Right ventricle myocardium inferior (tissue), 1 donor: Measurements from ENCODE around the gene SLC17A2. TPM values are rescaled to one million over a fixed set of nuclear protein-coding genes. Genes with fewer than 3 reads are reported as not detected.

Source experiments
- ATAC-seq: fragments of 200-7000 bp; cut with Tn5 transposase; one replicate; pipeline ENCODE4 v1.9.1; 2020; ENCODE audit warnings: mild to moderate bottlenecking, moderate library complexity
- DNase-seq: peaks from one replicate; pipeline ENCODE4 v3.0.0; 2021; ENCODE audit errors: missing footprints
- intact Hi-C: fragments of 100-400 bp; cut with DNase I; formaldehyde crosslinking; loops from one replicate; pipeline ENCODE4 v1.11.0; 2022
- total RNA-seq: library from RNA; stranded (reverse); fragmentation: NEBNext Ultra II Directional; extraction: Animal tissue kit (Norgen Biotek cat#: 25700); gene quantifications from one replicate; pipeline ENCODE4 v1.2.1, GENCODE V29; 2021
- donor health status: DM: no; HTN: yes; CAD: no; lungs with severe emphysema.

Gene SLC17A2
- total RNA-seq, 1 donor from 2014 or later, result not detected

DNA sequence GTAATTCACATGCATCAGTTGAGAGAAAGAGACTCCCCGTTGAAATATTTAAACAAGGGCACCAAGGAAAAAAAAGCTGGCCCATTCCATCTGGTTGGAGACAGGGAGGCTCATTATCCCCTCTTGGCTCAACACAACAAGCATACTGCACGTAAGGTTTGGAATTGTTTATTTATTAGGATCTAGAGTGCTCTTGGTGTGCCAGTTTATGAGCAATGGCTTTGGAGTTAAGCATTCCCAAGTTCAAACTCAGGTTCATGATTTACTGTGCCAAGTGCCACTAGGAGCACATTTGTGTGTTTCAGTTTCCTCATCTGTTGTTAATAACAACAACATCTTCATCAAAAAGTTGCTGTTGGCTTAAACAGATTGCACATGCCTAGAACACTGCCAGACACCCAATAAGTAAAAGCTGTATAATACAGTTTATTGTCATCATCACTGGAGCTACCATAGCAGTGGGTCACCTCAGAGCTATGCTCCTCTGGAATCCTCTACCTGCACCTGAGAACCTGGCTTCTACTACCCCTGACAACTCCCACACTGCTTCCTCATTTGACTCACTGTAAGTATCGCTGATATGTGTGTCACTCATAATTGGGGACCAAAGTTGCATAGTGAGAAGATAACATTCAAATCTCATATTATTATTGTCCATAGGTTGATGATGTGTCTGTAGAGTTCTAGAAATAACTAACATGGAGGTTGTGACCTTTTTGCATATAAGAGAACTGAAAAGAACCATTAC lies 61.9 kb downstream of the SLC17A2 start:
- intact Hi-C loops, result no loop called here
- no peak for DNase-seq
- no peak for ATAC-seq

DNA sequence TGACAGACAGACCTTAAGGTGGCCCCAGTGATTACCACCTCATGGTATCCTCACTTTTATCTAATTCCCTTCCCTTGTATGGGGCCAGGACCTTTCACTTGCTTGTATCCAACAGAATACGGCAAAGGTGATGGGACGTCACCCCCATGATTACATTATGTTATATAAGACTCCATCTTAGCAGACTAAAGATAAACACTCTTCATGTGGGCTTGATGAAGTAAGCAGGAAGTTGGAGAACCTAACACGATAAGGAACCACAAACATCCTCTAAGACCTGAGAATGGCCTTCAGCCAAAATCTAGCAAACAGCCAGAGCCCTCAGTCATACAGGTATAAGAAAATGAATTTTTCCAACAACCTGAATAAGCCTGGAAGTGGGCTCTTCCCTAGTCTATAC lies 64.5 kb downstream of the SLC17A2 start:
- ATAC-seq (no peak), DNase-seq (no peak)
- intact Hi-C loops, result no loop called here

DNA sequence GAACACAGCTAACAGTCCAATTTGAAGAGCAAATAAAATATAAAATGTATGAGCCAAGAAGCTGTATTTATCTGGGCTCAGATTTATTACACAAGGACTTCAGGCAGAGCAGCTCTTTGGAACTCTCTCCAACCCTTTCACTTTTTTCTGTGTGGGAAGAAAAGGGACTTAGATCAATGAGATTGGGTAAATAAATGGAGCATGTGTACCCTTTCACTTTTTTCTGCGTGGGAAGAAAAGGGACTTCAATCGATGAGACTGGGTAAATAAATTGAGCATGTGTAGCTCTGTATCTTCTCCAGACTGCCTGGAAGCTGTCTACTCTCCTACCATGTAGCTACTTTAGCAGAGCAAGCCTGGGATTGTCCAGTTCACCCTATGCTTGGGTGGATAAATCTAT lies 67.1 kb downstream of the SLC17A2 start:
- DNase-seq, result no peak
- intact Hi-C loops, result no loop called here
- no peak for ATAC-seq

Other genes with a start within 250 kb of the SLC17A2 start
- not detected for gene SLC17A4, start 175.9 kb downstream of the SLC17A2 start, total RNA-seq
- gene SLC17A1, start 98.6 kb downstream of the SLC17A2 start, total RNA-seq, result not detected
- not detected for gene SLC17A3, start 56.4 kb downstream of the SLC17A2 start, total RNA-seq
- gene TRIM38, start 32.1 kb upstream of the SLC17A2 start, total RNA-seq, result 2.7 TPM
- 5.3 TPM for gene HFE, start 156.7 kb upstream of the SLC17A2 start, total RNA-seq